MM.1S (cell line): ENCODE results near the gene CD14.

Experiments used
- DNase-seq: peaks from one replicate; pipeline ENCODE4 v3.0.0-alpha.2; 2015
- H2AFZ ChIP-seq: fragments of 300-600 bp; sonication (generic); 2 replicates; pipeline ENCODE4 v1.6.0; 2016; ENCODE audit warnings: antibody characterized with exemption, low read length
- H3F3A ChIP-seq: fragments of 300-600 bp; sonication (generic); 2 replicates; pipeline ENCODE4 v1.6.1; 2016; ENCODE audit warnings: mild to moderate bottlenecking, antibody characterized with exemption, low read length, moderate library complexity, mixed read lengths; ENCODE audit not compliant: insufficient read depth
- H3K27ac ChIP-seq: fragments of 300-600 bp; sonication (generic); 2 replicates; pipeline ENCODE4 v1.5.1; 2016; ENCODE audit warnings: mild to moderate bottlenecking, low read length
- H3K27me3 ChIP-seq: fragments of 300-600 bp; sonication (generic); replicated peaks from 2 replicates; pipeline ENCODE4 v1.6.0; 2016; ENCODE audit warnings: low read length; ENCODE audit not compliant: insufficient read depth
- H3K36me3 ChIP-seq: fragments of 300-600 bp; sonication (generic); replicated peaks from 2 replicates; pipeline ENCODE4 v1.6.1; 2016; ENCODE audit warnings: mild to moderate bottlenecking, low read length, mixed read lengths; ENCODE audit not compliant: insufficient read depth
- H3K4me1 ChIP-seq: fragments of 300-600 bp; sonication (generic); 2 replicates; pipeline ENCODE4 v1.6.1; 2016; ENCODE audit warnings: low read length, mixed read lengths
- H3K4me2 ChIP-seq: fragments of 300-600 bp; sonication (generic); 2 replicates; pipeline ENCODE4 v1.6.0; 2016; ENCODE audit warnings: low read depth, low read length
- H3K4me3 ChIP-seq: fragments of 300-600 bp; sonication (generic); 2 replicates; pipeline ENCODE4 v1.5.1; 2016; ENCODE audit warnings: low read length, mixed read lengths
- H3K79me2 ChIP-seq: fragments of 300-600 bp; sonication (generic); 2 replicates; pipeline ENCODE4 v1.6.1; 2016; ENCODE audit warnings: mixed run types, low read length, mixed read lengths
- H3K9ac ChIP-seq: fragments of 300-600 bp; sonication (generic); 2 replicates; pipeline ENCODE4 v1.6.1; 2016; ENCODE audit warnings: low read length, mixed read lengths
- H3K9me2 ChIP-seq: fragments of 300-600 bp; sonication (generic); replicated peaks from 2 replicates; pipeline ENCODE4 v1.6.1; 2016; ENCODE audit warnings: mild to moderate bottlenecking, low read length, mixed read lengths; ENCODE audit not compliant: insufficient read depth
- H3K9me3 ChIP-seq: fragments of 300-600 bp; sonication (generic); replicated peaks from 2 replicates; pipeline ENCODE4 v1.6.1; 2016; ENCODE audit warnings: mild to moderate bottlenecking, low read length, mixed read lengths; ENCODE audit not compliant: insufficient read depth
- H4K20me1 ChIP-seq: fragments of 300-600 bp; sonication (generic); 2 replicates; pipeline ENCODE4 v1.6.1; 2016; ENCODE audit warnings: mild to moderate bottlenecking, low read length, moderate library complexity, mixed read lengths; ENCODE audit not compliant: insufficient read depth
- CTCF ChIP-seq: fragments of 300-600 bp; sonication (generic); IDR thresholded peaks from 2 replicates; pipeline ENCODE4 v1.5.1; 2016; ENCODE audit warnings: antibody characterized with exemption, low read length, mixed read lengths
- EZH2 ChIP-seq: fragments of 300-600 bp; sonication (generic); optimal IDR thresholded peaks from 2 replicates; pipeline ENCODE3; 2017; ENCODE audit warnings: low read depth, mild to moderate bottlenecking, antibody characterized with exemption, low read length, mixed read lengths
- EZH2phosphoT487 ChIP-seq: fragments of 300-600 bp; sonication (generic); IDR thresholded peaks from 2 replicates; pipeline ENCODE4 v1.6.1; 2018; ENCODE audit warnings: antibody characterized with exemption, low read length

Gene CD14

GRCh38 chr5:140608722-140609121 is 24.3 kb downstream of the CD14 start:
- Histone ChIP-seq H2AFZ (no peak overlapping the region), H3K4me2 (no peak overlapping the region), H3K4me3 (no peak overlapping the region), H3K36me3 (no peaks in the 10 kb centered on the region), H3K9me3 (no peaks in the 10 kb centered on the region; the same call in 1 of the 2 replicates), H3K4me1 (0 out of 2 replicates have a peak, but pooled peaks cover 4% of the 10 kb centered on the region), H3K27ac (no peak overlapping the region), H4K20me1 (no peaks in the 10 kb centered on the region), H3K79me2 (no peaks in the 10 kb centered on the region), H3F3A (no peaks in the 10 kb centered on the region), H3K9ac (no peak overlapping the region), H3K27me3 (no peaks in the 10 kb centered on the region), H3K9me2 (no peaks in the 10 kb centered on the region)
- DNase-seq: no peak
- TF ChIP-seq EZH2phosphoT487: no peak
- TF ChIP-seq CTCF: no peak
- no peak for TF ChIP-seq EZH2

- TF ChIP-seq EZH2phosphoT487 (no peak), CTCF (no peak), EZH2 (no peak)
- no peak overlapping the region for H3K4me3 ChIP-seq
- DNase-seq: no peak
- H3K9me3 ChIP-seq: no peaks in the 10 kb centered on the region; the same call in 1 of the 2 replicates
- H3K79me2 ChIP-seq: no peaks in the 10 kb centered on the region
- no peak overlapping the region for H2AFZ ChIP-seq
- no peaks in the 10 kb centered on the region for H3F3A ChIP-seq
- H4K20me1 ChIP-seq: no peaks in the 10 kb centered on the region
- no peaks in the 10 kb centered on the region for H3K36me3 ChIP-seq
- no peaks in the 10 kb centered on the region for H3K9me2 ChIP-seq
- H3K27me3 ChIP-seq: no peaks in the 10 kb centered on the region
- H3K4me2 ChIP-seq: no peak overlapping the region
- H3K9ac ChIP-seq: no peak overlapping the region
- no peak overlapping the region for H3K27ac ChIP-seq
- 0 out of 2 replicates have a peak, but pooled peaks cover 3% of the 10 kb centered on the region for H3K4me1 ChIP-seq
Measured at GRCh38 chr5:140607031-140607430, 25.9 kb downstream of the CD14 start.

- Histone ChIP-seq H3K4me2 (no peak overlapping the region), H3F3A (no peaks in the 10 kb centered on the region), H3K27ac (no peak overlapping the region), H3K79me2 (no peaks in the 10 kb centered on the region), H2AFZ (no peak overlapping the region), H3K27me3 (no peaks in the 10 kb centered on the region), H4K20me1 (no peaks in the 10 kb centered on the region), H3K9ac (no peak overlapping the region), H3K9me3 (no peaks in the 10 kb centered on the region; the same call in 1 of the 2 replicates), H3K9me2 (no peaks in the 10 kb centered on the region), H3K4me1 (no peaks in the 10 kb centered on the region), H3K36me3 (no peaks in the 10 kb centered on the region), H3K4me3 (no peak overlapping the region)
- DNase-seq: no peak
- no peak for TF ChIP-seq CTCF
- TF ChIP-seq EZH2phosphoT487: no peak
Measured at GRCh38 chr5:140605879-140606278, 27.1 kb downstream of the CD14 start.
